ENCODE data around the gene AGPAT4.
"Not testable (repeated sequence)": the region's sequence is repeated elsewhere in the genome, so short reads cannot be mapped to it uniquely, and the experiment has no call there.

Gene AGPAT4

GRCh38 chr6:161188547-161189465, 85.1 kb downstream of the AGPAT4 start:
- H3K4me3 ChIP-seq (ENCODE audit: low read depth, low read length), result no peak overlapping the region
- no peak for TF ChIP-seq CTCF (IDR thresholded peaks at IDR 0.05; ENCODE audit: control insufficient read depth, extremely low read depth, insufficient read depth)
- DNase-seq (ENCODE audit: low read depth), result no peak

- TF ChIP-seq CTCF (IDR thresholded peaks at IDR 0.05; ENCODE audit: control insufficient read depth, extremely low read depth, insufficient read depth), result no peak
- no peak overlapping the region for H3K4me3 ChIP-seq (ENCODE audit: low read depth, low read length)
- no peak for DNase-seq (ENCODE audit: low read depth)
Observed at GRCh38 chr6:161186173-161186769, 87.6 kb downstream of the AGPAT4 start.

- DNase-seq (ENCODE audit: low read depth), result no peak
- no peak for TF ChIP-seq CTCF (IDR thresholded peaks at IDR 0.05; ENCODE audit: control insufficient read depth, extremely low read depth, insufficient read depth)
- H3K4me3 ChIP-seq (ENCODE audit: low read depth, low read length), result no peak overlapping the region
Observed at GRCh38 chr6:161181121-161181520, 92.7 kb downstream of the AGPAT4 start.

- not testable (repeated sequence) for H3K4me3 ChIP-seq (ENCODE audit: low read depth, low read length); DNase-seq (ENCODE audit: low read depth)
Observed at GRCh38 chr6:161178155-161178554, 95.7 kb downstream of the AGPAT4 start.

GRCh38 chr6:161176428-161176827, 97.4 kb downstream of the AGPAT4 start:
- DNase-seq (ENCODE audit: low read depth); H3K4me3 ChIP-seq (ENCODE audit: low read depth, low read length): not testable (repeated sequence)

- not testable (repeated sequence) for DNase-seq (ENCODE audit: low read depth)
Observed at GRCh38 chr6:161172769-161173168, 101.1 kb downstream of the AGPAT4 start.

GRCh38 chr6:161171207-161171606, 102.7 kb downstream of the AGPAT4 start:
- no peak for TF ChIP-seq CTCF (IDR thresholded peaks at IDR 0.05; ENCODE audit: control insufficient read depth, extremely low read depth, insufficient read depth)
- no peak overlapping the region for H3K4me3 ChIP-seq (ENCODE audit: low read depth, low read length)
- no peak for DNase-seq (ENCODE audit: low read depth)

More at GRCh38 chr6:161172769-161173168, 101.1 kb downstream of the AGPAT4 start:
- H3K4me3 ChIP-seq (ENCODE audit: low read depth, low read length), result not testable (repeated sequence)

GRCh38 chr6:161169696-161170095, 104.2 kb downstream of the AGPAT4 start:
- no peak for TF ChIP-seq CTCF (IDR thresholded peaks at IDR 0.05; ENCODE audit: control insufficient read depth, extremely low read depth, insufficient read depth)
- H3K4me3 ChIP-seq (ENCODE audit: low read depth, low read length), result no peak overlapping the region
- DNase-seq (ENCODE audit: low read depth), result no peak
